Left lung (tissue), 10 donors: ENCODE measurements around the gene RENBP. TPM values are rescaled to one million over a fixed set of nuclear protein-coding genes. Genes with fewer than 3 reads are reported as not detected.

ENCODE experiments used
- ATAC-seq: fragments of 200-7000 bp; cut with Tn5 transposase; one replicate; pipeline ENCODE4 v1.9.1; 2020; ENCODE audit warnings: moderate library complexity
- DNase-seq, 4 donors: peaks; one replicate each; pipeline ENCODE4 v3.0.0-alpha.2; 2013 to 2020
- H3K27ac ChIP-seq, 2 donors: fragments of 200-600 bp; sonication (generic) in 1 of 2; one replicate each; pipeline versions ENCODE4 v1.5.0 to v1.8.0; 2020 to 2021
- H3K27me3 ChIP-seq, 2 donors: fragments of 200-600 bp; sonication (generic) in 1 of 2; one replicate each; pipeline versions ENCODE4 v1.5.0 to v1.8.0; 2020 to 2021
- H3K36me3 ChIP-seq, 2 donors: fragments of 200-600 bp; sonication (generic) in 1 of 2; one replicate each; pipeline versions ENCODE4 v1.5.0 to v1.8.0; 2020 to 2021
- H3K4me1 ChIP-seq, 2 donors: fragments of 200-600 bp; one replicate each; pipeline ENCODE4 v1.8.0; 2021
- H3K4me3 ChIP-seq, 2 donors: fragments of 200-600 bp; sonication (generic) in 1 of 2; one replicate each; pipeline versions ENCODE4 v1.5.0 to v1.8.0; 2020 to 2021; ENCODE audit warnings: mild to moderate bottlenecking in 1 of 2
- H3K9me3 ChIP-seq, 2 donors: fragments of 200-600 bp; sonication (generic) in 1 of 2; one replicate each; pipeline versions ENCODE4 v1.5.0 to v1.8.0; 2020 to 2021
- intact Hi-C, 2 donors: fragments of 100-400 bp; cut with DNase I; formaldehyde crosslinking; loops; one replicate each; pipeline versions ENCODE4 v1.11.2 to v1.14.2; 2022
- polyA plus RNA-seq, 6 donors: library from polyadenylated mRNA; unstranded; fragments of 120-200 nt; gene quantifications; one replicate each; pipeline ENCODE4 v1.2.1, GENCODE V29; 2013; ENCODE audit not compliant: insufficient read length in 6 of 6
- total RNA-seq, 2 donors: library from RNA; stranded (reverse); fragmentation: NEBNext Ultra II Directional; extraction: Animal tissue kit (Norgen Biotek cat#: 25700); gene quantifications; one replicate each; pipeline ENCODE4 v1.2.1, GENCODE V29; 2021
- TF ChIP-seq, protein P1 (sequence below), 2 donors: fragments of 200-600 bp; sonication (generic) in 1 of 2; IDR thresholded peaks; one replicate each; pipeline versions ENCODE4 v1.5.0 to v1.8.0; 2021; ENCODE audit warnings: antibody characterized with exemption in 2 of 2
- donor health status: DM: no; HTN: yes; CAD: no.
- donor health status: DM: no; HTN: no; CAD: no.

RENBP gene
- total and polyA plus RNA-seq, 8 donors: 5.2 to 62.1 (median 6.7) TPM

DNA sequence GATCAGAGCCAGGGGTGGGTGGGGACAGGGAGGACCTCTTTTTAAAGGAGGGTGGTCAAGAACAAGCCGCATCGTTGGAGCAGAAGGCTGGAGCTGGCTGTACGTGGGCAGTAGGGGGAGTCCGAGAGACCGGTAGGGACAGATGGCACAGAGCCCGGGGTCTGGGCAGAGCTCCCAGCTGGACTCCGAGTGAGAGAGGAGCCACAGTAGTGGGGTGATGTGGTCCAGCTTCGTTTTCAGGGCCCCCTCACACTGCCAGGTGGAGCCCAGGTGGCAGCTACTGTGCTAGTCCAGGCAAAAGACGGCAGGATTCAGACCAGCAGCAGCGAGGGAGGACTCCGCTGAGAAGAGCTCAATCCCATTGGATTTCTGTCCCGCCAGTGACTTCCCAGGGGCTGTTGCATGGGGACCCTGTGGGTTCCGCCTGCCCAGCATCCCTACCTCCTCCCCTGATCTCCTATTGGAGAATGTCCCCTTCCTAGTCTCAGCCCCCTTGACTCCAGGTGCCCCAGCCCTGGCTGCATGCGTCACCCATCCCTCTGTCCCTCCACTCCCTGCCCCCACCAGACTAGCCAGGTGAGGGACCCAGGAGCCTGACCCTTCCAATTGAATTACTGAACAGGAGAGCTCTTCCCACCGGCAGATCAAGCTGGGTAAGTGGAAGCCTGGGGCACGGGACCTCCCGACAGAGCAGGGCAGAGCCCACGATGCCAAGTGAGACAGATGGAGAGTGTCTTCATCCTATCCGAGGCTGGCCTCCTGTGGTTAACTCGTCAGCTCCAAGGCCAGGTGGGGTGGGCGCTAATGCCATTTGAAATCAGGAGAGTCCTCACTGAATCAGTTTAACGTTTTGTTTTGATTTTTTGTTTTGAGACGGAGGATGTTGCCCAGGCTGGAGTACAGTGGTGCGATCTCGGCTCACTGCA, 21.2 kb downstream of the RENBP start:
- peak in 3 of 4 donors; percentile 70 to 87 (median 74) for DNase-seq
- intact Hi-C loops: no loop called here
- peaks cover 4 to 31% of the 10 kb centered on the region in 2 donors for H3K4me1 ChIP-seq
- TF ChIP-seq, protein P1, sequence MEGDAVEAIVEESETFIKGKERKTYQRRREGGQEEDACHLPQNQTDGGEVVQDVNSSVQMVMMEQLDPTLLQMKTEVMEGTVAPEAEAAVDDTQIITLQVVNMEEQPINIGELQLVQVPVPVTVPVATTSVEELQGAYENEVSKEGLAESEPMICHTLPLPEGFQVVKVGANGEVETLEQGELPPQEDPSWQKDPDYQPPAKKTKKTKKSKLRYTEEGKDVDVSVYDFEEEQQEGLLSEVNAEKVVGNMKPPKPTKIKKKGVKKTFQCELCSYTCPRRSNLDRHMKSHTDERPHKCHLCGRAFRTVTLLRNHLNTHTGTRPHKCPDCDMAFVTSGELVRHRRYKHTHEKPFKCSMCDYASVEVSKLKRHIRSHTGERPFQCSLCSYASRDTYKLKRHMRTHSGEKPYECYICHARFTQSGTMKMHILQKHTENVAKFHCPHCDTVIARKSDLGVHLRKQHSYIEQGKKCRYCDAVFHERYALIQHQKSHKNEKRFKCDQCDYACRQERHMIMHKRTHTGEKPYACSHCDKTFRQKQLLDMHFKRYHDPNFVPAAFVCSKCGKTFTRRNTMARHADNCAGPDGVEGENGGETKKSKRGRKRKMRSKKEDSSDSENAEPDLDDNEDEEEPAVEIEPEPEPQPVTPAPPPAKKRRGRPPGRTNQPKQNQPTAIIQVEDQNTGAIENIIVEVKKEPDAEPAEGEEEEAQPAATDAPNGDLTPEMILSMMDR (IDR thresholded peaks at IDR 0.05): peak in 1 of 2 donors; percentile 39
- H3K27me3 ChIP-seq: no peaks in the 10 kb centered on the region
- H3K27ac ChIP-seq: peak overlapping the region in 1 of 2 donors; percentile 97
- H3K4me3 ChIP-seq: peak overlapping the region in 1 of 2 donors; percentile 57
- ATAC-seq: peak; percentile 48
- H3K9me3 ChIP-seq: no peaks in the 10 kb centered on the region
- H3K36me3 ChIP-seq: peaks cover 0 to 28% of the 10 kb centered on the region in 2 donors

DNA sequence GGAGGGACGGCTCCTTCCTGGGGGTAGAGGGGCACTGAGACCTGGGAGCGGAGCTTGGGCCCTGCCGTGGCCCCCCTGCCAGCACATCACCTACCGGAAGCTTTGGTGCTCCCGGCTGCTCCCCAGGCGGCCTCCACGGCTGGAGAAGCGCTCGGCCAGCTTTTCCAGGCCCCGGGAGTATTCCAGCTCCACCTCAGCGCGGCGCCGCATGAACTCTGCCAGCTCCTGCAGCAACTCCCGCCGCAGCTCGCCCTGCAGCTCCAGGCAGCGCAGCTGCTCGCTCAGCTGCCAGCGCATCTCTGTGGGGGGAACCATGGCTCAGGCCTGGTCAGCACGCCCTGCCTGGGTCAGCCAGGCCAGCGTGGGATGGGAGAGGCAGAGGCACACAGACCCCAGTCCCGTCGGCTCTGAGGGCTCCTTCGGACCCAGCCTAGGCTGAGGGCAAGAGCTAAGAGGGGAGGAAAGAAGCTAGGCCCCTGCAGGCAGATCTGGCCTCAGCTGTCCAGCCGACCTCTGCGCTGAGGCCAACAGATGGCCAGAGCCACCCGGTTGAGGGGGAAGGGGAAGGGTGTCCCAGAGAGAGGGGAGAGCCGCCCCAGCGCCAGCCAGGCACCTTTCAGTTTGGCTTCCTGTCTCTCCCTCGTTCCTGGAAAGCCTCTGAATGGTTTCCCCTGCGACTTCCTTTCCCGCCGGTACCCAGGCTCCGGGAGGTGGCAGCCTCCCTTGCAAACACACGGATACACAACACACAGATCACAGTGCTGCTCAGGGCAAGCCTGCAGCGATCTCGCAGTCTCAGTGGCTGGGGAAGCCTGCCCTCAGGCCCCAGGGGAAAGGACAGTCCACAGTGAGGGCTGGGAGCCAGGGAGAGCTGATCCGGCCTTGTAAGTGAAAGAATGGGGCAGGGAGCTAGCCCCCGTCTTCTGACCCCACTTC, 22.7 kb downstream of the RENBP start:
- DNase-seq: peak in 1 of 4 donors; percentile 57
- Histone ChIP-seq H3K4me1 (peaks cover 4 to 31% of the 10 kb centered on the region in 2 donors), H3K36me3 (peaks cover 0 to 41% of the 10 kb centered on the region in 2 donors), H3K9me3 (no peaks in the 10 kb centered on the region), H3K27me3 (no peaks in the 10 kb centered on the region), H3K27ac (peak overlapping the region in 1 of 2 donors; percentile 97), H3K4me3 (peak overlapping the region in 1 of 2 donors; percentile 57)
- intact Hi-C loops: no loop called here
- ATAC-seq: no peak
- TF ChIP-seq, protein P1 (IDR thresholded peaks at IDR 0.05): no peak

DNA sequence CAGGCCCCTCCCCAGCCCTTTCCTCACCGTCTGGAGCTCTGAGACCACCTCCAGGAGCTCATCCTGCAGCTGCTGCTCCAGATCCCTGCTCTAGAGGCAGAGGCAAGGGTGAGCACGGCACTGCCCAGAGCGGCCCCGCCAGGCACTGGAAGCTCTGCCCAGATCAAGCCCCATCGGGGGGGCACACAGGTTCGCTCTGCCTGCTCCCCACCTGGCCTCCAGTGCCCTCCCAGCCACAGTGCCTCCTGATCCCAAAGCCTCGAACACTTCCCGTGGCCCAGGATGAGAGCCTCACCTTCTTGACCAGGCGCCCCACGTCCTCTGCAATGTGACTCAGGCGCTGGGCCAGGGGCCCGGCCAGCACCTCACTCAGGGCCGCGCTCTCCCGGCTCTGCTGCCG, 23.4 kb downstream of the RENBP start:
- intact Hi-C loops: no loop called here
- TF ChIP-seq, protein P1 (IDR thresholded peaks at IDR 0.05): no peak
- H3K4me1 ChIP-seq: peaks cover 4 to 31% of the 10 kb centered on the region in 2 donors
- ATAC-seq (no peak), DNase-seq (peak in 1 of 4 donors; percentile 42)
- H3K4me3 ChIP-seq: no peak overlapping the region
- peaks cover 0 to 46% of the 10 kb centered on the region in 2 donors for H3K36me3 ChIP-seq
- H3K27ac ChIP-seq: peak overlapping the region in 1 of 2 donors; percentile 97
- H3K9me3 ChIP-seq: no peaks in the 10 kb centered on the region
- H3K27me3 ChIP-seq: no peaks in the 10 kb centered on the region

DNA sequence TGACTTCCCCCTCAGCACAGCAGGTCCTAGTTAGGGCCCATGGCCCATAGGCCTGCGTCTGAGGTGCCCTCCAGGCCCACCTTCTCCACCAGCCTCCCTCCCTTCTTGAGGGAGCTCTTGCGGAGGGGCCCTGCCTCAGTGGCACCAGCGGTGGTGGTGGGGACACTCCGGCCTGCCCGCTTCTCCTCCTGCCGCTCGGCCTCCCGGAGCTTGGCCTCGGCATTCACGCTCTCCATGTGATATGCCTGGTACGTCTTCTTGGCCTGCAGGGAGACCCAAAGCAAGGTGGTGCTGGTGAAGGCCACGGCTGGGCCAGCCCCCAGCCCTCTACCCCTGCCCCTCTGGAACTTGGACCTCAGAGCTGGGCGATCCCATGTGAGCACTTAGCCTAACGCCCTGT, 23.9 kb downstream of the RENBP start:
- TF ChIP-seq, protein P1 (IDR thresholded peaks at IDR 0.05): no peak
- intact Hi-C loops: no loop called here

More for the DNA sequence above, 23.9 kb downstream of the RENBP start:
- Histone ChIP-seq H3K9me3 (no peaks in the 10 kb centered on the region), H3K36me3 (peaks cover 0 to 46% of the 10 kb centered on the region in 2 donors), H3K27ac (no peak overlapping the region), H3K27me3 (no peaks in the 10 kb centered on the region), H3K4me1 (peaks cover 4 to 31% of the 10 kb centered on the region in 2 donors), H3K4me3 (no peak overlapping the region)
- DNase-seq (peak in 1 of 4 donors; percentile 29), ATAC-seq (no peak)
